NT2/D1 (cell line): Measurements from ENCODE around the gene PPP2R5A.

Experiments used
- SUZ12 ChIP-seq: IDR thresholded peaks from 2 replicates; pipeline ENCODE4 v1.6.1; 2011; ENCODE audit not compliant: insufficient read length, insufficient read depth; ENCODE audit errors: extremely low read depth
- YY1 ChIP-seq: IDR thresholded peaks from 2 replicates; pipeline ENCODE4 v1.6.1; 2011; ENCODE audit not compliant: insufficient read length, insufficient read depth
- ZNF274 ChIP-seq: IDR thresholded peaks from 2 replicates; pipeline ENCODE4 v1.6.1; 2011; ENCODE audit warnings: mild to moderate bottlenecking, low read depth, low read length

- TF ChIP-seq YY1, result no peak
- TF ChIP-seq SUZ12, result no peak
- TF ChIP-seq ZNF274, result no peak
Measured at GRCh38 chr1:212359794-212360479, 74.7 kb downstream of the PPP2R5A start.
